ENCODE results near the gene OR2AE1.
"Not testable (repeated sequence)": the region's sequence is repeated elsewhere in the genome, so short reads cannot be mapped to it uniquely, and the experiment has no call there.

The OR2AE1 gene

DNA sequence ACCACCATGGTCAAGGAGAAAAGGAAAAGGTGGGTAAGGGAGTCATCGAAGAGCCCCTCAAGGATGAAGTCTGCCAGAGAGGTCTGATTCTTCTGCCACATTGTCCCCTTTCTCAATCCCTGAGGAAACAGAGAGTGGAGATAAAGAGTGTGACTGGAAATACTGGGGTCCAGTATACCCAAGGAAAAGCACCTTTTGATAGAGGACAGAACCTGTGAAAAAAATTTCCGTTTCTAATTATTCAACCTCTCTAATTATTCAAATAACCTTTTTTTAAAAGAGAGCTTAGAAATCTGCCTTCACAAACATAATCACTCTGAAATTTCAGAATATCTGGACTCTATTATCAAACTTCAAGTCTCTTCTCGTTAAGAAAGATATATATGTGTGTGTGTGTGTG lies at the start of gene OR2AE1:
TSS of gene OR2AE1 (minus strand) at position 101 of the 400 bp plus-strand sequence. CDS start at position 101, 0 bp downstream.
- DNase-seq (ENCODE audit: low read depth): no peak

GRCh38 chr7:99926321-99926720 lies 49.5 kb upstream of the OR2AE1 start:
- DNase-seq (ENCODE audit: low read depth): no peak

DNA sequence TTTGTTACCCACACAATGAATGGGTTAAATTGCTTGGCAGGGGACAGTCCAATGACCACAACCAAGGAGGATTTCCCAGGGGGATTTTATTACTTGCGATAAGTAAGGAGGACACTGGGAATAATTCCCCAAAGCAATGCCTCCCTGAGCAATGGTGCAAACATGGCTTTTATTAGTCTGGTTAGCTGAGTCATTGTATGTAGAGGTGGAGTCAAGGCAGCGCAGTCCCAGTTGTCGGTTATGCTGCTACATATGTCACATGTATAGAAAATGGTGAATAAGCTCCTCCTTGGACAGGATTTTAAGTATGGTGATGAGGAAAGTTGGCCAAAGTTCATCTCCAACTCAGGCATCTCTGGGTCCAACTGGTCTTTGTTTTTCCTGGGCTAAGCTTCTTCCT lies 46.4 kb upstream of the OR2AE1 start:
- no peak for DNase-seq (ENCODE audit: low read depth)

GRCh38 chr7:99920149-99920548 lies 43.3 kb upstream of the OR2AE1 start:
- peak; percentile 23 for DNase-seq (ENCODE audit: low read depth)

GRCh38 chr7:99919814-99920112 lies 42.9 kb upstream of the OR2AE1 start:
- DNase-seq (ENCODE audit: low read depth): no peak

GRCh38 chr7:99918959-99919813 lies 42.4 kb upstream of the OR2AE1 start, which contains the start of gene TRIM4:
TRIM4 (minus strand) TSS chr7:99919530; CDS start chr7:99919401, 129 bp downstream.
- DNase-seq (ENCODE audit: low read depth): peak; percentile 92

- DNase-seq (ENCODE audit: low read depth): no peak
Measured at GRCh38 chr7:99910976-99911375, 34.1 kb upstream of the OR2AE1 start.

DNA sequence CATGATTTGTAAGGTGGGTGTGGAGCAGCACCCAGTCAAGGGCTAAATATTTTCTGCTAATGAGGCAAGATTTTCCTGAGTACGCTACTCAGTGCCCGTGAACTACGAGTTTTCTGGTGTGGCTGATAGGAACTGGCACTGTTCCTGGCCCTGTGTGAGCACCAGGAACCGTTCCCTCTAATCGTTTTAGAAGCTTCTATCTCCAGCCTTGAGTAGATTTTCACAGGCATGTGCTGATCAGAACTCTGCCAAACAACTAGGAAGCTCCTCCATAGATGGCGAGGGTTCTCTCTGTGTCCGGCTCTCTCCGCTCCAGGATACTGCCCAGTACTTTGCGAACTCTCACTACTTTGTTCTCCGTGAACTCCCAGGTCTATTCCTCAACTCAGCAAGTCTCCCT lies 24.7 kb upstream of the OR2AE1 start:
- DNase-seq (ENCODE audit: low read depth): no peak

DNA sequence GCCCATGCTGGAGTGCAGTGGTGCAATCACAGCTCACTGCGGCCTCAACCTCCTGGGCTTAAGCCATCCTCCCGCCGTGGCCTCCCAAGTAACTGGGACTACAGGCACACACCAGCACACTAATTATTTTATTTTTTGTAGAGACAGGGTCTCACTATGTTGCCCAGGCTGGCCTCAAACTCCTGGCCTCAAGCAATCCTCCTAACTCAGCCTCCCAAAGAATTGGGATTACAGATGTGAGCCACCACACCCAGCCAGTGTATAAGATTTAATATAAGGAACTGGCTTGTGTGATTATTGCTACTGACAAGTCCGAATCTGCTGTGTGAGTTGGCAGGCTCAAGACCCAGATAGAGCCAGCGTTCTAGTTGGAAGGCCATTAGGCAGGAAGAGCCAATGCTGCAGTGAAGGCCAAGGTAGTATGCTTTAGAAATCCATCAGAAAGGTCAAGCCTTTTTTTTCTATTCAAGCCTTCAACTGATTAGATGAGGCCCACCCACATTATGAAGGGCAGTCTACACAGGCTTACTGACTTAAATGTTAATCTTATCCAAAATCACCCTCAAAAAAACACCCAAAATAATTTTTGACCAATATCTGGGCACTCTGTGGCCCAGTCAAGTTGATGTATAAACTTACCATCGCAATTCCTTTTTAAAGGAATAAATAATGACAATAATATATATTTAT lies 23.1 kb upstream of the OR2AE1 start:
- no peak for DNase-seq (ENCODE audit: low read depth)

DNA sequence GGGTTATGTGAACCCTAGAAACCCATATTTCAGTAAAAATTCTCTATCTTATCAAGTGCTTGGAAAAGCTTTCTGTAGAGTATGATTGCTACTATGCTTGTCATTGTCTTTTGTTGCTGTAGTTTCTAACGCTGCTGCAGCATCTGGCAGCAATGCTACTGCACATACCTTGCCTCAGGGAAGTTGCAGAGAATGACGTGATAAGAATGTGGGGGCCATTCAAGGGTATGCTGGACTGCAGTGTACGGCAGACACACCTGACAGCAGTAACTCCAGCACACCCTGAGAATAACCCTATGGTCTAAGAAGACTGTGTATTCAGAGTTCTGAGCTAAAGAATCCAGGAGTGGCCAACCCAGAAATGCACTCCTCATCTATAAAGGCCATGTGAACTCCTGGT lies 22.0 kb upstream of the OR2AE1 start:
- no peak for DNase-seq (ENCODE audit: low read depth)

GRCh38 chr7:99898023-99898357 lies 21.2 kb upstream of the OR2AE1 start:
- DNase-seq (ENCODE audit: low read depth): no peak

DNA sequence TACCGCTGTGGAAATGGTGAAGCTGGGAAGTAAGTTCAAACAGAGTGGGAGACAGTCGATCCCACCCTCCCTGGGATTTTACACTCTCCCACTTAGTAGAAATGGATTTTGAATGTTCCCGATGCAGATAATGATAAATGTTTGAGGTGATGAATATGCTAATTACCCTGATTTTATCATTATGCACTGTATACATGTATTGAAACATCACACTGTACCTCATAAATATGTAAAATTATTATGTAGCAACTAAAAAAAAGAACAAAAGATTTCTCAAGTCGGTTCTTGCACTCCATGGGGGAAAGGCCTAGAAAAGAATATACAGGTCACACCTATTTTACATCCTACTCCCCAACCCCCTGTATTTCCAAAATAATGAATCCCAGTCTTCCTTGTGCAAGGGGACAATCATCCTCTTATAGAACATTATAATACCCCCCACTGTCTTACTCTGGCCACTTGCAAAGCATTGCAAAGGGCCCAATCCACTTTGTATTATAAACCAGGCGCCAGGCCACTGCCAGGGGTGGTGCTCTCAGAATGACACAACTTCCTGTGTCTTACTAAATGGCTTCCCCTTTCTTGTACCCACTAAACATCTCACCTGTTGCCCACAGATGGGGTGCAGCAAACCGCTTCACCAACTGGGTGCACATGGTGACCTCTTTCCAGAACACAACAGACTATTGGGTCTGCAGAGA lies 20.6 kb upstream of the OR2AE1 start:
- no peak for DNase-seq (ENCODE audit: low read depth)

GRCh38 chr7:99894738-99895137 lies 17.9 kb upstream of the OR2AE1 start:
- DNase-seq (ENCODE audit: low read depth): no peak

GRCh38 chr7:99893280-99893679 lies 16.4 kb upstream of the OR2AE1 start:
- DNase-seq (ENCODE audit: low read depth): no peak

- not testable (repeated sequence) for DNase-seq (ENCODE audit: low read depth)
Measured at GRCh38 chr7:99890348-99890747, 13.5 kb upstream of the OR2AE1 start.

- not testable (repeated sequence) for DNase-seq (ENCODE audit: low read depth)
Measured at GRCh38 chr7:99888366-99888765, 11.5 kb upstream of the OR2AE1 start.

DNA sequence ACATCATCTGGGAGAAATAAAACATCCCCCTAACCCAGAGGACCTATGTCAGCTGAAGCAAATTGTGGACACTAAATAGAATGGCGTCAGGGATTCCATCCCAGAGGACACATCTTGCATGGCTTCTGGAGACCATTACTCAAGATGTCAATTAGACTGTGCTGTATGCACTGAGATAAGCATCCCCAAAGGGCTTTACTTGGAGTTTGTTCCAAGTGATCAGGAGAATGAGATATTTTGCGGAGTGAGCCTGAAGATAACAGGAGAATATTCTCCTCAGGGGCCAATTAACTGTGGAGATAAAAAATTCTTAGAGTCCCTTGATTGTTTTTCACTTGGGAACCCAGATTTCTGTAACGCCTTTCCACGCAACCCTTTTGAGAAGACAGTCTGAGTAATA lies 4.5 kb upstream of the OR2AE1 start:
- DNase-seq (ENCODE audit: low read depth): no peak

DNA sequence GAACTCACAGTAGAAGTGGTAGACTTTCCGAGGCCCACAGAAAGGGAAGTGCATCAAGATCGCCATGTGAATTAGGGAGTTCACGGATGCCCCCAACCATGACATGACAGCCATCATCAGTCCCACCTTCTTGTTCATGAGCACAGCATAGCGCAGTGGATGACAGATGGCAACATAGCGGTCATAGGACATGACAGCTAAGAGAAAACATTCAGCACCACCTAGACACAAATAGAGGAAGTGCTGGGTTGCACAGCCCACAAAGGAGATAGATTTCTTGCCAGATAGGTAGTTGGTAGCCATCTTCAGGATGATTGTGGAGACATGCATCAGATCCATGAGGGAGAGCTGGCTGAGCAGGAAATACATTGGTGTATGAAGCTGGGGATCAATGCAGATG lies 342 bp downstream of the OR2AE1 start:
- no peak for DNase-seq (ENCODE audit: low read depth)

GRCh38 chr7:99868246-99868645 lies 8.6 kb downstream of the OR2AE1 start:
- no peak for DNase-seq (ENCODE audit: low read depth)

DNA sequence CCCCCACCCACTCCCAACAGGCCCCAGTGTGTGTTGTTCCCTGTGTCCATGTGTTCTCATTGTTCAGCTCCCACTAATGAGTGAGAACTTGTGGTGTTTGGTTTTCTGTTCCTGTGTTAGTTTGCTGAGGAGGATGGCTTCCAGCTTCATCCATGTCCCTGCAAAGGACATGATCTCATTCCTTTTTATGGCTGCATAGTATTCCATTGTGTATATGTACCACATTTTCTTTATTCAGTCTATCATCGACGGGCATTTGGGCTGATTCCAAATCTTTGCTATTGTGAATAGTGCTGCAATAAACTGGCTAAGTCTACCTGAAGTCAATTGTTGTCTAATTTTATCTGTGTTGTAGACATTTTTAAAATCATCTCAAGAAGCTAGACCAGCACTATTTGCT lies 9.4 kb downstream of the OR2AE1 start:
- not testable (repeated sequence) for DNase-seq (ENCODE audit: low read depth)

- peak; percentile 2 for DNase-seq (ENCODE audit: low read depth)
Measured at GRCh38 chr7:99863847-99864440, 12.9 kb downstream of the OR2AE1 start.

DNA sequence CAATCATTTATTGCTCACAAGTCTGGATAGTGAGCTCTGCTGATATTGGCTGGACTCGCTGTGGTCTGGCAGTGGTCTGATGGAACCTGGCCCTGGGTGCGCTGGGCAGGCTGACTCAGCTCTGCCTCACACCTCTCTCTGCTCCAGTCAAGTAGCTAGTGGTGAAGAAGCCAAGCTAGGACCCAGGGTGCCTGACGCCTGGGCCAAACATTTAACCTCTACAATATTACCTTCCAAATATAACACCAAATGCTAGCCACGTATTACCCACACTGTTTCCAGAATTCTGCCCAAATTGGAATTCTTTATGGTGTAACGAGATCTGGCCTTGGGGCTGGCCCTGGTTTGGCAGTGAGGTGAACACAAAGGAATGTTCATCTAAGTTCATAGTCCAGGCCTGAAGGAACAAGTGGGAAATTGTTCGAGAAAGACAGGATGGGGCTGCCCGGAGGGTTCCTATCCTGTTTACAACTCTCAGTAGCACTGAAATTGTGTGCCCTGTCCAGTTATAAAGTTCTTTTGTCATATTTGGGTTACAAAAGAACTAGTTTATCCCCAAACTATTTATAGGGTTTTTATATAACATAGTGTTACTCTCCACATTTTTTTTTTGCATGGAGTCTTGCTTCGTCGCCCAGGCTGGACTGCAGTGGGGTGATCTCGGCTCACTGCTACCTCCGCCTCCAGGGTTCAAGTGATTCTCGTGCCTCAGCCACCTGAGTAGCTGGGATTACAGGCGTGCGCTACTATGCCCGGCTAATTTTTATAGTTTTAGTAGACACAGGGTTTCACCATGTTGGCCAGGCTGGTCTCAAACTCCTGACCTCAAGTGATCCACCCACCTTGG lies 16.3 kb downstream of the OR2AE1 start:
- peak; percentile 64 for DNase-seq (ENCODE audit: low read depth)
